Neuron (in vitro differentiated cells): ENCODE data around the gene TOR2A.

Experiments used
- H2AFZ ChIP-seq: one replicate; pipeline ENCODE4 v1.6.1; 2013; ENCODE audit warnings: low read depth, mild to moderate bottlenecking, inconsistent platforms, low read length, moderate library complexity
- H3K27me3 ChIP-seq: one replicate; pipeline ENCODE4 v1.6.1; 2013; ENCODE audit warnings: low read length; ENCODE audit not compliant: insufficient read depth
- H3K36me3 ChIP-seq: one replicate; pipeline ENCODE4 v1.6.1; 2013; ENCODE audit warnings: low read length; ENCODE audit not compliant: insufficient read depth
- H3K4me1 ChIP-seq: one replicate; pipeline ENCODE4 v1.6.1; 2013; ENCODE audit warnings: low read length; ENCODE audit not compliant: insufficient read depth
- H3K4me3 ChIP-seq: 2 replicates; pipeline ENCODE4 v1.5.1; 2013; ENCODE audit warnings: mild to moderate bottlenecking, low read length, moderate library complexity
- H3K9me3 ChIP-seq: one replicate; pipeline ENCODE4 v1.6.1; 2013; ENCODE audit warnings: low read length

Gene TOR2A

DNA sequence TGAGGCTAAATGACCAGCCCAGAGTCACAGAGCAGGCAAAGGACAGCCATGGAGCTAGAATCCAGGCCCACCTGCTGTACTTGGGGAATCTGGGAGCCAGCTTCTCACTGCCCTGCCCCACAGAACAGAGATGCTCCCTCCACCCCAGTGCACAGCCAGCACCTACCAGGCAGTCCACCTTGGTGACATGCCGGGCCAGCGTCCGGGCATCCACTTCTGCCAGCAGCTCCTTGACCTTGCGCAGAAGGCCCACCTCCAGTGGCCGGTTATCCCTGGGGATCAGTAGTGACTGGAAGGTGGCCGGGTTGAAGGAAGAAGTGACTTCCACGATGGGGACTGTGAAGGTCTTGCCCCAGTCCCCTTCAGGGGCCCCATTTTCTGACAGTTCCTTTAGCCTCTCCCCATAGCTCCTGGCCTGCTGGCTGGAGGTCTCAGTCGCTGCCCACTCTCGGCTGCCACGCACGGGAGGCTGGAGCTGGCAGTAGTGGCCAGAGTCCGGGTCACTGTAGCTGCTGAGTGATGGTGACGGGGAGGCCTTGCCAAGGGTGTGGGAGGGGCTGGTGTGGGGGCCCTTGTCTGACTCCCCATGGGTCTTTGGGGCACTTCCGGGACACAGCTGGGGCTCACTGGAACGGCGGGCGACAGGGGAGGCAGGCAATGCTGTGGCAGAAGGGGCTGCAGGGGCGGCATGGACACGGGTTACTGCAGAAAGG, 9.5 kb upstream of the TOR2A start:
- H3K9me3 ChIP-seq, result no peaks in the 10 kb centered on the region
- no peak overlapping the region for H2AFZ ChIP-seq
- H3K4me1 ChIP-seq, result peaks cover 14% of the 10 kb centered on the region
- H3K27me3 ChIP-seq, result peaks cover 9% of the 10 kb centered on the region
- no peak overlapping the region for H3K4me3 ChIP-seq
- H3K36me3 ChIP-seq, result peaks cover 6% of the 10 kb centered on the region

DNA sequence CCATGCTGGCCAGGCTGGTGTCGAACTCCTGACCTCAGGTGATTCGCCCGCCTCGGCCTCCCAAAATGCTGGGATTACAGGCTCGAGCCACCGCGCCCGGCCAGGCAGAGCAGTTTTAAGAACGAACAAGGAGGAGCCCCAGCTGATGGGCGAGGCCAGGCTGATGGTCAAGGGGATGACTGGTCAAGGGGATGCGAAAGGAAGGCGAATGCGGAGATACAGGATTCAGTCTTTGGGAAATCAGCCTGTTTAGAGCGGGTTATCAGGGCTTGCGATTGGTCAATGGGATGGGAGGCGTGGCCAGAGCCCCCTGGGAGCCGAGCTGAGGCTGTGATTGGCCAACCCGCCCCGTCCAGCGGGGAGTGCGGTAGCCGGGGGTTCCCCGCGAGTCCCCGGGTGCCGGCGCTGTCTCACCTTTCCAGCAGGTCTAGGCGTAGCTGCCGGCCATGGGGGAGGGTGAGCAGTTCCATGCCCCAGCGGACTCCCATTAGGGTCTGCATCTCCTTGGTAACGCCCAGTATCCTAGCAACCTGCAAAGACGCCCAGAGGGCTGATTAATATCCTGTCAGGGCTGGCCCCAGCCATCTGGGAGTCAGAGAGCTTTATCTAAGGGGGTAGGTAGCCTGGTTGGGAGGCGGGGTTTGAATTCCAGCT, 7.5 kb upstream of the TOR2A start:
- peak overlapping the region; percentile 38 for H3K4me3 ChIP-seq
- H3K27me3 ChIP-seq, result no peaks in the 10 kb centered on the region
- H3K9me3 ChIP-seq, result no peaks in the 10 kb centered on the region
- peak overlapping the region; percentile 28 for H2AFZ ChIP-seq
- peaks cover 14% of the 10 kb centered on the region for H3K4me1 ChIP-seq
- H3K36me3 ChIP-seq, result no peaks in the 10 kb centered on the region

DNA sequence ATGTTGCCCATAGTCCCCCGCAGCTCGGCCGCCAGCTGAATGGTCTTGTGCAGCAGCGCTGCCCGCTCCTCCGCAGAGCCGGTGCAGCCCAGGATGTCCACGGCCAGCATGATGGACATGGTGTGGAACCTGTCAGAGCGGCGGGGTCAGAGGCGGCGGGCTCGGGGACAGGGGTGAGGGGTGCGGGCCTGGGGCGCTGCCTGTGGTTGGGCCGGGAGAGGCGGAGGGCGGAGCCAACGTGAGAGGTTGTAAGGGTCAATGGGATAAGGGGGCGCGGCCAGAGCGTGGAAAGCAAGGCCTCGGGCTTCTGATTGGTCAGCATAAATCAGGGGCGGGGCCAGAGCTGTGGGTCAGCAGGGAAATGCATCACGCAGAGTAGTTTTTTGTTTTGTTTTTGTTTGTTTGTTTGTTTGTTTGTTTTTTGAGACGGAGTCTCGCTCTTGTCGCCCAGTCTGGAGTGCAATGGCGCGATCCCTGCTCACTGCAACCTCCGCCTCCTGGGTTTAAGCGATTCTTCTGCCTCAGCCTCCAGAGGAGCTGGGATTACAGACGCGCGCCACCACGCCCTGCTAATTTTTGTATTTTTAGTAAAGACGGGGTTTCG, 6.8 kb upstream of the TOR2A start:
- Histone ChIP-seq H3K36me3 (no peaks in the 10 kb centered on the region), H3K4me1 (peaks cover 14% of the 10 kb centered on the region), H3K9me3 (no peaks in the 10 kb centered on the region), H2AFZ (peak overlapping the region; percentile 28), H3K4me3 (peak overlapping the region; percentile 38), H3K27me3 (no peaks in the 10 kb centered on the region)

DNA sequence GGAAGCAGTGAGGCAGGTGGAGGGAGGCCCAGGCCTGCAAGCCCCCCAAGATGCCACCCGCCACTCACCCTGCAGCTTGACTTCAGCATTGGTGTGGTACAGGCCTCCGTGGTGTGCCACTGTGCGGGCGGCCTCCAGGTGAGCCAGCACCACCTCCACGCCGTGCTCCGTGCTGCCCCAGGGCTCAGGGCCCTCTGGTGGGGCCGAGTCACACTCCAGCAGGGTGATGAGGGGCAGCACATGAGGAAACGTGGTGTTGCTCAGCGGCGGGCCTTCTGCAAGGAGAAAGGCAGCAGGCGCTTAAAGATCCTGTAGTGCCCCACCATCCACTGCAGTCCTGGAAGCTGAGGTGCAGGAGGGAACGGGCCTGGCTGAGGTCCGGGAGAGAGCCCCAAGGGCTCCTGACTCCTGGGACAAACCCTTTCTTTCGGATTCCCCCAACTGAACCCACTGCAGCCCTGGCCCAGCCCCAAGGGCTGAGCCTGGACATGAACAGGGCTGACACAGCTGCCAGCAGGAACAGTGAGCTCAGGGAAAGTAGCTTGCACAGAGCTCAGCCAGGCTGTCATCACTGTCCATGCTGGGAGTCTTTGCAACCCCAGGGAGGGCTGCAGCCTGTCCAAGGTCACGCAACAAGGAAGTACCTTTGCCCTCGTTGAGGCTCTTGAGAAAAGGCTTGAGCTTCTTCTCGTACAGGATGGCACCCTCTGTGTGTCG, 4.7 kb upstream of the TOR2A start:
- Histone ChIP-seq H2AFZ (no peak overlapping the region), H3K4me3 (no peak overlapping the region), H3K36me3 (no peaks in the 10 kb centered on the region)

DNA sequence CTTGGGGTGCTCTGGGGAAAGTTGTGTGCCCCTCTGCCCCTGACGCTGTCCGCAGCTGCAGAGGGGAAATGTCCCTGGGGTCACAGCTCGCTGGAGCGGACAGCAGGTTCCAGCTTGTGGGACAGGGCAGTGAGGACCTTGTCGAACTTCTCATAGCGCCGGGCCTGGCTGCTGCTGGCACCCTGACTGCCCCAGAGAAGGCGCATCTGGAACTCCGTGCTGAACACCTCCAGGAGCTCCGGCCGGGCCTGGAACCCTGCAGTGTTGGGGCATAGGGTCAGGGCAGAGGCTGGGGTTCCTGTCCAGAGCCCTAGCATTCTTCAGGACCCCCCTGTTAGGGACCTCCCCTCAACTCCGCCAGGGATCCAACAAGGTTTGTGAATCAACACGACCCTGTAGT, 3.6 kb upstream of the TOR2A start:
- Histone ChIP-seq H2AFZ (no peak overlapping the region), H3K9me3 (no peaks in the 10 kb centered on the region), H3K36me3 (no peaks in the 10 kb centered on the region), H3K4me1 (peaks cover 26% of the 10 kb centered on the region), H3K27me3 (no peaks in the 10 kb centered on the region), H3K4me3 (no peak overlapping the region)

More for the DNA sequence above, 4.7 kb upstream of the TOR2A start:
- H3K9me3 ChIP-seq, result no peaks in the 10 kb centered on the region
- peaks cover 23% of the 10 kb centered on the region for H3K4me1 ChIP-seq
- no peaks in the 10 kb centered on the region for H3K27me3 ChIP-seq

DNA sequence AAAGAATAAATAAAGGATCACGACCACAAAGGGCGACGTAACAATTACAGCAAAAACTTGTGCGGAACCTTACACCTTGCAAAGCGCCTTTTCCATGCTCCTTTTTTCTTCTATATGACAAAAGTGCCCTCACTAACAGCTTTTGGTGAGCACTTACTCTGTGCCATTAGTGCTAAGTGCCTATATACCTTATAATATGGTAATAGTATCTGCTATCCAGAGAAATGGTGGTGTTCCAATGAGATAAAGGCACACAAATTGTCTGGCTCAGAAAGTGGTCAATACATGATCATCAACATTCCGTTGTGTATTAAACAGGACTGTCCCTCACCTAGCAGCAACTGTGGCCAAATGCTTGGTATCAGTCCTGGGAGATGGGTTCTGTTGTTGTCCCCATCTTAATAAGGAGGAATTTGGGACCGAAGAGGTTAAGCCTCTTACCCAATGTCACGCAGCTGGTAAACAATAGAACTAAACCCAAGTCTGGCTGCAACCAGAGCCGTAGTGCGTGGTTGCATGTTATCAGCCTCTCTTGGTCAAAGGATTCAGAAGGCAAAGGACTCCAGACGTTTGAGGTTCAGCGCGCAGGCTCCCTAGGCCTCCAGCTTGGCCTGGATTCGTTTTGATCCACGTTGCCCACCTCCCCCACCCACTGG, 564 bp upstream of the TOR2A start:
- H3K27me3 ChIP-seq, result no peaks in the 10 kb centered on the region
- no peaks in the 10 kb centered on the region for H3K36me3 ChIP-seq
- peaks cover 14% of the 10 kb centered on the region for H3K4me1 ChIP-seq
- H2AFZ ChIP-seq, result peak overlapping the region; percentile 13
- H3K4me3 ChIP-seq, result peak overlapping the region; percentile 23
- no peaks in the 10 kb centered on the region for H3K9me3 ChIP-seq

DNA sequence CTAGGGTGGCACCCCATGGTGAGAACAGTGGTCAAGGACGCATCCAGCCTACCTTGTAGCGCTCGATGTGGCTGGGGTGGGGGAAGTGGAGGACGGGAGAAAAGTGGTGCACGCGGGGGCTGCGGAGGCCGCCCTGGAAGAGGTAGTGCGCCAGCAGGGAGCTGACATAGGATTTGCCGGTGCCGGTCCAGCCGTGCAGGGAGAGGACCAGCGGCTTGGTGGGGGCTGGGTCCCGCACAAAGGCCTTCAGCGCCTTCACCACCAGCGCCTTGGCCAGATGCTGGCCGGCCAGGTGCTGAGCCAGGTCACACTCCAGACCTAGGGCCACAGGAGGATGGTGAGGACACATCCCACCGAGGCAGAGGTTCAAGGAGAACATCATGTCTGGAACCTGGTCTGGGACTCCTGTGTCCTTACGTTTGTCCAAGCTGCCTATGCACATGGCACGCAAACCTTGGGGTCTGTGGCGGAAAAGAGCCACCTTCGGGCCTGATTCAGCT, 797 bp downstream of the TOR2A start:
- no peaks in the 10 kb centered on the region for H3K9me3 ChIP-seq
- H3K4me3 ChIP-seq, result peak overlapping the region; percentile 63
- peaks cover 14% of the 10 kb centered on the region for H3K4me1 ChIP-seq
- H2AFZ ChIP-seq, result no peak overlapping the region
- no peaks in the 10 kb centered on the region for H3K36me3 ChIP-seq
- H3K27me3 ChIP-seq, result no peaks in the 10 kb centered on the region

DNA sequence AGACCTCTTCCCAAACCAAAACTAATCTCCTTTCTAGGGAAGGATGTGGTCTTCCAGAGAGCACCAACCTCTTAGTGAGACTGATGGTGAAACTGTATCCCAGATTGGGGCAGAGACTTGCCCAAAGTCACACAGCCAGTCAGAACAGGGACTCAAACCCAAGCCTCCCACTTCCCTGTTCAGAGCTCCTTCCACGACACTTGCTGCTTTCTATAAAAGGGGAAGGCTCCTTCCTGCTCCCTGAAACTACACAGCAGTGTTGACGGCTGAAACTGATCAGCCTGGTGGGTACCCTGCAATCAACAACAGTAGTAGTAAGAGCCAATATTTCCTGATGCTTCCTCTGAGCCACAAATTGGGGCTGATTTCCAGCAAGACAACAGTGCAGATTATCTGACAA, 1.5 kb downstream of the TOR2A start:
- Histone ChIP-seq H3K36me3 (no peaks in the 10 kb centered on the region), H3K4me1 (peaks cover 14% of the 10 kb centered on the region), H3K9me3 (no peaks in the 10 kb centered on the region), H3K27me3 (no peaks in the 10 kb centered on the region), H3K4me3 (no peak overlapping the region), H2AFZ (no peak overlapping the region)

DNA sequence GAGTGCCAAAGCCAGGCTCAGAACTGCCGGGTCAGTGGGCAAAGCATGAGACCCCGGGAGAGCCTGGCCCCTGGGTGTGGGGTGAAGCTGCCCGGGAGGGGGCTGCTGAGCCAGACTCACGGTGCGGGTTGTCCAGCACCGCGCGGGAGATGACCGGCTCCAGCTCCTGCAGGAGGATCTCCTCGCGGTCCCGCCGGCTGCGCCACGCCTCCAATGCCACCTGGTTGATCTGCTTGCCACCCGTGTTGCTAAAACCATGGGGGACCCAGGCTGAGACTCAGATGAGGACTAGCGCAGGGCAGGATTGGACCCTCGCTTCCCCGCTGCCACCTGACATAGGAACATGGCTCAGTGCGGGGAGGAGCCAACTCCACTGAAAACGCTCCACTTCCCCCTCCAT, 2.6 kb downstream of the TOR2A start:
- H3K4me3 ChIP-seq, result no peak overlapping the region
- H3K27me3 ChIP-seq, result no peaks in the 10 kb centered on the region
- H2AFZ ChIP-seq, result no peak overlapping the region
- H3K36me3 ChIP-seq, result no peaks in the 10 kb centered on the region
- no peaks in the 10 kb centered on the region for H3K9me3 ChIP-seq
- peaks cover 14% of the 10 kb centered on the region for H3K4me1 ChIP-seq

DNA sequence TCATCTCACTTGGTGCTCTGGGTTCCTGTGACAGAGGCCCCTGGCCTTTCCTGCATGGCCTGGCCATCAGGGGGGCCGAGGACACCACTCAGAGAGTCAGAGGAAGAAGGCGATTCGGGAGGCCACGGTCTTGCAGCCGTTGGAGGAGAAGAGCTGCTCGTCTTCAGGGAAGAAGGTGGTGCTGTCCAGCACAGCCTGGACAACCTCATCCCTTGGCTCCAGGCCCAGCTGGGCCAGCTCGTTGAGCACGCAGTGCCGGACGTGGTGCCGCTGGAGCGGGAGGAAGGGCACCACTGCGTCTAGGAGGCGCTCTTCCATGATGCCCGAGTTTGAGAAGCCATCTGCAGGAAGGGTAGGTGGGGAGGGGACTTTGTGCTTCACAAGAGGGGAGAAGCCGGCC, 3.2 kb downstream of the TOR2A start:
- Histone ChIP-seq H3K9me3 (no peaks in the 10 kb centered on the region), H3K27me3 (no peaks in the 10 kb centered on the region), H3K4me3 (no peak overlapping the region), H3K36me3 (no peaks in the 10 kb centered on the region), H2AFZ (no peak overlapping the region), H3K4me1 (peaks cover 14% of the 10 kb centered on the region)

DNA sequence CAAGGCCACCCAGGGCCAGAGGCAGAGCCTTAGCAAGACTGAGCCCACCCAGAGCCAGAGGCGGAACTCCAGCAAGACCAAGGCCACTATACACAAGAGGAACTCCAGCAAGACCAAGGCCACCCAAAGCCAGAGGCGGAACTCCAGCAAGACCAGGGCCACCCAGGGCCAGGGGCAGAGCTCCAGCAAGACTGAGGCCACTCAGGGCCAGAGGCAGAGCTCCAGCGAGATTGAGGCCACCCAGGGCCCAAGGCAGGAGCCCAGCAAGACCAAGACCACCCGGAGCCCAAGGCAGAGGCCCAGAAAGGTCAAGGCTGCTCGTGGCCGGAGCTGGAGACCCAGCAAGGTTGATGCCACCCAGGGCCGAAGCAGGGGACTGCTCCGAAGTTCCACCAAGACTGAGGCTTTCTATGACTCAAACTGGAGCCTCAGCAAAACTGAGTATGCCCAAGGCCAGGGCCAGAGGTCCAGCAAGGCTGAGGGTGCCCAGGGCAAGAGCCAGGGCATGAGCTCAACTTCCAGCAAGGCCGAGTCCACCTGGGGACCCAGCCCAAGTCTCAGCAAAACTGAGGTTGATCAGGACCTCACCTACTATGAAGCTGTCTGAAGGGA, 4.2 kb downstream of the TOR2A start:
- H3K9me3 ChIP-seq, result no peaks in the 10 kb centered on the region

DNA sequence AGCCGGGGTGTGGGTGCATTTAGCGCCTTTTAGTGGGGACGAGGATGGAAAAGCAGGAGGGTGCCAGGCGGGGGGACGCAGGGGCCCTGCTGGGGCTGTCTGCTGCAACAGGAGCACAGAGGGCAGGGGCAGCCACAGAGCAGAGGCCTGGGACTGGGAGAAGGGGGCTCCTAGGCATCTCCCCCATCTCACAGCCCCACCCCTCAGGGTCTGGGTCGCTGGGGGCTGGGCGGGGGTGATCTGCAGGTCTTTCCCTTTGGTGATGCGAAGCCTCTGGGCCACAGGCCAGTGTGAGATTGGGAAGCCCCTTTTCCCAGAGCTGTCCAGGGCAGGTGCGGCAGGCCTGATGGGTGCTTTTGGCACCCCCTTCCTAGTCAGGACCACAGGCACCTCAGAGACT, 4.8 kb downstream of the TOR2A start:
- H3K9me3 ChIP-seq, result no peaks in the 10 kb centered on the region
- no peak overlapping the region for H2AFZ ChIP-seq
- H3K4me1 ChIP-seq, result peaks cover 5% of the 10 kb centered on the region
- no peak overlapping the region for H3K4me3 ChIP-seq
- H3K36me3 ChIP-seq, result no peaks in the 10 kb centered on the region
- no peaks in the 10 kb centered on the region for H3K27me3 ChIP-seq

More for the DNA sequence above, 4.2 kb downstream of the TOR2A start:
- H3K4me3 ChIP-seq, result no peak overlapping the region
- no peak overlapping the region for H2AFZ ChIP-seq
- no peaks in the 10 kb centered on the region for H3K27me3 ChIP-seq
- no peaks in the 10 kb centered on the region for H3K36me3 ChIP-seq
- peaks cover 10% of the 10 kb centered on the region for H3K4me1 ChIP-seq
